GM18517 (cell line): Measurements from ENCODE around the gene MPIG6B.
A peak's percentile ranks its signal among the peaks of the same experiment; 100 is the strongest.

Experiments used
- ATAC-seq: cut with Tn5 transposase; IDR thresholded peaks from one replicate; pipeline ENCODE4 v1.9.1; 2021; ENCODE audit warnings: mild to moderate bottlenecking, moderate library complexity; ENCODE audit not compliant: unreplicated experiment

Gene MPIG6B

DNA sequence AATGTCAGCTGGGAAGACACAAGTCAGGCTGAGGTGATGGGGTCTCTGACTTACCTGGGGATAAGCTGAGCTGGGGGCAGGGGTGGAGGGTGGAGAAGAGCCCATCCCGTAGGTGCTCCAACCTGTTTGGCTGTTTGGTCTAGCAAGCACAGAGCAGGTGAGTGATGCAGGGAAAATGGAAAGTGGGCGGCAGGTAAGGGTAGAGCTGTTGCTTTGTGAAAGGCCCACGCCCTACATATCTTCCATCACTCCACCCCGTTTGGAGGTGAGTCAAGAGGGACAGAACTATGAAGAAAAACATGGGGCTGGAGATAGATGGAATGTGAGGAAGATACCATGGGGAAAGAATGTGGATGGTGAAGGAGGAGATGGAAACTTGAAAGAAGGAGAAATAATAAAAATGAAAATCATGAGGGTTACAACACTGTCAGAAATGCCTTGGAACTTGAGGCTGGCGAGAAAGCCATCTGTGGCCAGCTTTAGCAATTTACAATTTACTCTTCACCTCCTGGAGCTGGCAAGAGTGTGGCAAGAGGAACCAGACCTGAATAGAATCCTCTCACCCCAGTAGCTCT, 2.9 kb upstream of the MPIG6B start:
- ATAC-seq = no peak

DNA sequence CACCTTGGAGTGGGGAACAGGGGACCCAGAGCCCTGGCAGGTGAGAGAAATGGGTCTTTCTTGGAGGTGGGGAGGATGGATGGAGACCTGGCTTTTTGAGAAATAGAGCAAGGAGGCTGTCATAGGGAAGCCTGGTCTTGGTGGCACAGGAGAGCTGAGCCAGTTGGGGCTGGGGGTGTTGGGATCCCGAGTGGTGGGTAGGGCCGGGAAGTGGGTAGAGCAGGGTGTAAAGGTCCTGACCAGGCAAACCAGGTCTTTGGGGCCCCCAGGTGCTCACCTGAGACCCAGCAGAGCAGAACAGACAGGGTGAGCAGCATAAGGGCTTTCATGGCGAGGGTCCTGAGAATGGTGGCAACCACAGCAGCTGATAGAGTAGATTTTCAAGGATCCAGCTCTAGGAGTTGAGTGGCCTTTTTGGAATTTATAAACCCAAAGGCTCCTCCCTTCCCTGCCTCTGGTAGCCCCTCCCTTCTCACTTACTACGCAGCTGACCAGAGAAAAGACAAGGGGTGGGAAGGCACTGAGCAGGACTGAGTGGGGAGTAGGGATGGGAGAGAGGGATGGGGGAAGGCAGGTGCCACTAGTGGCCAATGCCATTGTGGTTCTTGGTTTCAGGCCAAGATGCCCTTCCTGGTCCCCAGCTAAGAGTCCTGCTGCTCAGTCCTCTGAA, 1.7 kb upstream of the MPIG6B start, which contains the start of gene LY6G6C:
Gene LY6G6C (minus strand): TSS at position 396 of the 670 bp plus-strand sequence. CDS start 67 bp downstream, at position 329.
- no peak for ATAC-seq

DNA sequence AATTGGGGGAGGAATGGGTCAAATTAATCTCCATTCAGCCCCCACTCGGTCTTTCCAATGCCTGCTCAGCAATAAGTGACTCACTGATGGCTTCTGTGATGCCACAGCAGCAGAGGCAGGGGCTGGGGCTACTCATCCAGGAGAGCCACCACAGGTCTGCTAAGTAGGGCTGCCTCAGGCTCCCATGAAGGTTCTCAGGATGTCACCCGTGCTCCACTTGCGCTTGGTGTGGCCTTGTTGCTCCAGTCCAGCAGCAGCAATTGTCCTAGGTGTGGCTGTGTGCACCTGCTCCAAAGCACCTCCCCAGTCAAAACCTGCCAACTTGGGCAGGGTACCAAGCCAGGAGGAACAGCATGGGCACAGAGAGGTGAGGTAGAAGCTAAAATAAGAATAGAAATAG, 1.0 kb upstream of the MPIG6B start:
- ATAC-seq = no peak

DNA sequence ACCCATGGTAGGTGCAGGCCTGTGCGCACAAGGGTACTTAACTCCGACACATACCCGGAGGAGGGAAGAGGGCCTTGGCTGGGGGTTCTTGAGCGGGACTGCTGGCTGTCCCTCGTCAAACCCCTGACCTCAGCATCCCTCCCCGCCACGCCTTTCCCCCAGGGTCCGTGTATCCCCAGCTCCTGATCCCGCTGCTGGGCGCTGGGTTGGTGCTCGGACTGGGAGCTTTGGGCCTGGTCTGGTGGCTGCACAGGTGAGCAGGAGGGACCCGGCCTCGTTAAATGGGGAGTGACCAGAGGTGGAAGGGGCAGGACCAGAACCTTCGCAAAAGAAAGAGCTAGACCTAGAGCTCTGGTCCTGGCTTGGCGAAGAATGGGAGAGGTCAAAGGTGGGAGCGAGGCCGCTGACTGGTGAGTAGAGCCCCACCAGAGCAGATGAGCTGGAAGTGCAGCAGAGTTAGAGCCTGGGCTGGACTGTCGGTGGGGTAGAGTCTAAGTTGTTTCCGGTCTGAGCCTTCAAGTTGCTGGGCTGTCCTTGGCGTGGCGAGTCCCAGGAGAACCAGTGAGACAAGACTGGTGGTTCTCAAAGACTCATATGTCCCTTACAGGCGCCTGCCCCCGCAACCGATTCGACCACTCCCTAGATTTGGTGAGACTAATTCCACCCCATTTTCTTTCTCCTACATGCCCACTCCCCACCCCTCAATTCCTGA, 963 bp downstream of the MPIG6B start:
- no peak for ATAC-seq

DNA sequence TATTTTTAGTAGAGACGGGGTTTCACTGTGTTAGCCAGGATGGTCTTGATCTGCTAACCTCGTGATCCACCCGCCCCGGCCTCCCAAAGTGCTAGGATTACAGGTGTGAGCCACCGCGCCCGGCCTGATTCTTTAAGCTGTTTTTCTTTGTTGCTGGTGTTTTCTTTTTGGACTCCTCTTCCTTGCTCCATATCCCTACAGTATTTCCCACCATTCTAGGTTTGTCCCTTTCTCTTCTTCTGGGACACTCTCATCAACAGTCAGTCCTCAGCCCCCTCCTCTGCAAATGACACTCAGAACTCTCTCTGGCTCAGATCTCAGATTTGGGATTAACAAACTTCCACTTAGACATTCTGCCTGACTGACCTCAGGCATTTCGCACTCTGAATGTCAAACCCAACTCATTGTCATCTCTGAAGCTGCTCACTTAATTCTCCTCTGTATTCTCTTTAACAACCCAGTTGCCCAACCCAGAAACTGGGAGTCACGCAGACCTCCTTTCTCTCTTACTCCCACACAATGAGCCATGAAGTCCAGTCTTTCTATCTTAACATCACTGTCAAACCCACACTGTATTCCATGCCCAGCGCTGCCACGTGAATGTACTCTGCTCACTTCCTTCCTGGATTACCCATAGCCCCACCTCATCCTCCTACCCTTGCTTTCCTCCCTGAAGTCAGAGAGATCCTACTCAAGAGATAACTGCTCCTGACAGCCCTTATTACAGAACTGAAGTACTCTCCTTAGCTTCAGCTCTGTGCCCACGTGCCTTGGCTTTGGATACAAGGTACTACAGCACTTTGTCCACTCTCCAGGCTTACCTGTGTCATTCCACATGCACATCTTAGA, 2.6 kb downstream of the MPIG6B start:
- ATAC-seq = no peak

DNA sequence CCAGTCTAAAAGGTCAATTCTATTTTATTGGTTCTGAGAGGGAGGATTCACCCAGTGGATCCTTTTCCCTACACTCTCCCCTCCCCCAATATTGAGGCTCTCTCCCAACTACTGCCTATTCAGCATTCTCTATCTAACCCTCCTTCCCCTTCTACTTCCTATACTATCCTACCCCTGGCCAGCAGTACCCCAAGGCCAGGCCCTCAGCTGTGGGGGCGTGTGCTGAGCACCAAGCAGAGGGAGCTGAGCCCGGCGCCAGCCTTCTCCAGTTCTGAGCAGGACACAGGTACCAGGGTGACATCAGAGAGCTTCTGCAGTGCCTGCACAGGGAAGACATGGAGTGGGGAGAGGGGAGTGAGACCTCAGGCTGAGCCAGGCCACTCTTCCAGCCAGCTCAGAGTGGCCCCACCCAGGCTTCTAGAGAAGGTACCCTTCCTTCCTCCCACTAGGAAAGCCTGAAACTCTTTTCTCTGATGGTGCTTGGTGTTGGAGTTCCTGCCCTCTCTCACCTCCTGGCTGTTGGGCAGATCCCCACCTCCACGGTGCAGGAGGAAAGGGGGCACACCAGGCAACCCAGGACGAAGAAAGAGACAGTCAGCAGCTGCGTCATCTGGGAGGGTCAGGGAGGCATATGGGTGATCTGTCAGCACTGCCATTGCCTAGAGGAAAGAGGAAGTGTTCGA, 4.0 kb downstream of the MPIG6B start:
- ATAC-seq = peak; percentile 47

DNA sequence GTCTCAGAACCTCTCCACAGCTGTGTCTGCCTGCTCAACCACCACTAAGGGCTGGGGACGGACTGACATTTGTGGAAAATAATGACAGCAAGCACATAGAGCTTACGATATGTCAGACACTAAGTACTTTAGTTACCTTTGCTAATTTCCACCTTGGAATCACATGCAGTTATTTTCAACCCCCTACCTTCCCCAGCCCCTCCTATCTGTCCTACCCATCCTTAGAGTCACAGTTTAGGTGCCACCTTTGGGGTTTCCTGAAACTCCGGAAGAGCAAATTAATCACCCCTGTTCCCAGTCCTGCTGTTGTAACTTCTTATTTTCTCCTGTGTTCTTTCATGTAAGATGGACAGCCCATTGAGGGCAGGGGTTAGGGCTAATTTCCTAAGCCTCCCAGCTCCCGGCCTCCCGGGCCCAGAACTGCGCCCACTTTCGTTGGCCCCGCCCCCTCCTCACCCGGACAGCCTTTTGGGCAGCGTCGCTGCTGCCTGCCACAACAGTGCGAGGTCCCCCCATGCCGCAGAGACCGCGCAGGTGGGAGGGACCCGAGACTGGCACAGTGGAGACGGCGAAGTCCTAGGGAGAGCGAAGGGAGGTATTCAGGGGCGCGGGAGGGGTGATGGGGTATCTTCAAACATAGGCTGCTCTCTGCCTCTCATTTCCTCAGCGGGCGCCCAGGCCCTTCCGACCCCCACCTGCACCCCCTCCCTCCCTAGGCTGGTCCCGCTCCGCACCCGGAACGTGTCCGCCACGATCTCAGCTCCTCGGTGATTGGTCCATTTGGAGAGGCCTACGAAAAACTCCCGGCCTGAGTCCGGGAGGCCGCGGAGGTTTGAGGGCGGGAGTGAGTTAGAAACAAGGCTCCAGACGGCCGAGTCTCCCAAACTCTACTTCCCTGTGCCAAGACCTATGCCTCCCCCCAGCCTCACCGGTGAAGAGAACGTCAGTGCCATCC, 4.8 kb downstream of the MPIG6B start:
- ATAC-seq = no peak

DNA sequence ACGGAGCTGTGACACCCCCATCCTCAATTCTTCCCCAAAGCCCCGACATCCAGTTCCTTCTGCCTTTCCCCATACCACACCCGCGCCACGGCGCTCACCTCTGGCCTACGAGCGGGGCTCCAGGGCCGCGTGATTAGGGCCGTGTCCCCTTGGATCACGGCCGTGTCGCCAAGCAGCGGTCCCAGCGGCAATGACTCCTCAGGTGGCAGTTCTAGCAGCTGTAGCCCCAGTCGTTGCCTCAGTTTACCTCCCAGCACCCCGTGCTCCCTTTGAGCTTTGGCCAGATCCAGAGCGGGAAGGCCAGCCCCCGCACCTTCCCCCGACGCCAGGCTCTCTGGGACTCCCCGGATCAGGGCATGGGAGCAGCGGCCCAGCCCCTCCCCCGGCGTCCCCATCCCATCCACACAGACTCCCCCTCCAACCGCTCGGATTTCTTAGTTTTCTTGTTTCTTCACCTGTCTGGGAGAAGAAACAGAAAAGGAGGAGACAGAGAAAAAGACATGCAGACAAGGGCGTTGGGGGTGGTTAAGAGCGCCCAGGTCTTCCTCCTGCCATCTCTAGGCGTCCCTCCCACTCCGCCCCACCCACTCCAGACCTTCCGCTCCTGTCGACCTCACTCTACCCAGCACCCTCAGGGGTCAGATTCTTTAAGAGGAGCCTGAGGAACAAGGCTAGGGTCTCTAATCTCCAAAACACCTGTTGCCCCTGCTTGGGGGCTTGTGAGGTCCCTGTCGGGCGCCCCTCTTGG, 5.8 kb downstream of the MPIG6B start, which contains the start of gene DDAH2:
Gene DDAH2 (minus strand): TSS at position 533 of the 748 bp plus-strand sequence. CDS start 138 bp downstream, at position 395.
- no peak for ATAC-seq

DNA sequence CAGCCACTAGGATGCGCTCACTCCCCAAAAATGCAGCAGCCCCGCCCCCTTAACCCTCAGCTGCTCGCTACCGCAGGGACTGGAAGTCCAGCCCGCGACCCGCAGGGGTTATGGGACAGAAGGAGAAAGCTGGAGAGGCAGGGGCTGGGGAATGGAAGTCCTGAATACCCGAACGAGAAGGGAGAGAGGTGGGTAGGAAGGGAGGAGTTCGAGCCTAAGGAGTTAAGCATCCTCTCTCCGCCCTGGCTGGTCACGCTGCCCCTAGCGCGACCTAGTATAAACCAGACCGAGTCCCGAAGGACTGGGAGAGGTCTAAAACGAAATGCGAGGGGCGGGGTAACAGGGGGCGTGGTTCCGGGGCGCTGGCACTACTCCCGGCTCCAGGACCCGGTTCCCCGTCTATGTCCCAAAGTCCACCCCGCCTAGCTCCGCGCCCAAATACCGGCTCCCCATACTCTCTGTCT, 6.4 kb downstream of the MPIG6B start:
- ATAC-seq = no peak

DNA sequence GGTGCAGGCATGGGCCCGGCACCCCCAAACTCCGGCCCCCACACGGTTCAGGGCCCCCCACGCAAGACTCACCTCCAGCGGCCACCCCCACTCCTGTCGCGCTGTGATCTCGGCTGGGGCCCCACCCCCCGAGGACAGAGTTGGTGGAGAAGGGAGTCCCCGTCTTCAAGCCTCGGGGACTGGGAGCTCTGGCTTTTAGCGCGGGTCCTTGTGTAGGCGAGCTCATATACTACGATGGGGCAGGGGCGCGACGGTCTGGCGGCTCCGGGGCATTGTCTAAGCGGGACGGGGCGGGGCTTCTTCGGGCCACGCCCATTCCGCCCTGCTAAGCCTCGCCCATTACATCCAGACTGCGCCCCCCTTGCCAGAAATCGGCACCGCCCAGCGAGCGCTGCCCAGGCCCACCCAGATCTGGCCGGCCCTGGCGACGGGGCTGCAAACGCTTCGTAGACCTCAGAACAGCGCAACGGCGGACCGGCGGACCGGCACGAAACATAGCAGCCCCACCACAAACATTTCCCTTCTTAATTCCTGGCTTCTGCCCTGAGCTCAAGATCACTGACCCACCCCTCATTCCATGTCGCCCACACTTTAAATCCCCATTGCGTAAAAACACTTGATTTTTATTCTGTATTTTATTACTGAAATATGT, 6.9 kb downstream of the MPIG6B start:
- no peak for ATAC-seq

DNA sequence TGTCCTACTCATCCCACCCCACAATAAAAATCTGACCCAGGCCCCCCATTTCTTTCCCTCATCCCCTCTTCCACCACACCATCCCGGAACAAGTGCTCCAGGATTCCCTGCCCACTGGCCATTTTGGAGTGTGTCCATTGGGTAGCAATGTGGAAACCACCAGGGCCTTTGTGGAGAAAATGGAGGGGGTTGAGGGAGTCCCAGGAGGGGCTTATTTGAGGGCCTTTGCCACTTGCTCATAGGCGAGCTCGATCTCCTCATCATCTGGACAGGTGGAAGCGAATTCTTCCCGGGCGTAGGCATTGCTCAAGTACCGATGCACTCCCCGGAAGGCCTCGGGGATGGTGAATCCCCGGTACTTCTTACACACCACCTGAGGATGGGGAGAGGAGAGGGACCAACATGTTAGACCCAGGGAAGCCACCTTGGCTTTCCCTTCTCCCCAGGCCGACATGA, 7.5 kb downstream of the MPIG6B start:
- ATAC-seq = no peak

DNA sequence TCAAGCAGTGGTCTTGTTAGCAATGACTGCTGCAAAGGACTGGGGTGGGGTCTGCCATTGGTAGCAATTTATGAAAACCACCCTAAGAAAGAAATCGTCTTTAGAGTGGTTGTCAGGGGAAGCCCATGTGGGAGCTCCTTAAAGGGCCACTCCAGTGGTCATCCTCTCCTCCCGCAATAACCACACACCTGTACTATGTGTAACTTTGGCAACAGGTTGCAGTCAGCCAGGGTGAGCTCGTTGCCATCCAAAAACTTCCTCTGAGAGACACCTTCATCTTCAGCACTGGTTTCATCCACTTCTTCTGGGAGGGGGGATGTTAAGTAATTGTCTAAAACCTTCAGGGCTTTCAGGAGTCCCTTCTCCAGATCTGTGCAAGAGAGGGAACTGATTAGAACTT, 8.9 kb downstream of the MPIG6B start:
- ATAC-seq = no peak

DNA sequence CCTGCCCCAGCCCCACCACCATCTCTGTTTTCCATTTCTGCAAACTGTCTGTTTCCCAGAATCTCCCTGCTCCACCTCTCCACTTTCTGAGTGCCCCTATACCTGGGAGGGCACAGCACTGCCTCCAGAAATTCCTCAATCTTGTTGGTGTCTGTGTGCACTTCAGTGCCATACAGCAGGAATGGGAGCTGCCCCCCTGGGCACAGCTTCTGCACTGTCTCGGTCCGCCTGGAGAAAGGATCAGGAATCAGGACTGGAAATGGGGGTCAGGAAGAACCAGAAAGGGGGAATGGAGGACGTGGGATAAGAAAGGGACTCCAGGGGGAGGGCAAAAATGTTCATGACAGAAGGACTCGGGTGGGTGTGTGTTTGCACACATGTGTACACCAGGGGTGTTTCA, 10.6 kb downstream of the MPIG6B start:
- ATAC-seq = no peak

DNA sequence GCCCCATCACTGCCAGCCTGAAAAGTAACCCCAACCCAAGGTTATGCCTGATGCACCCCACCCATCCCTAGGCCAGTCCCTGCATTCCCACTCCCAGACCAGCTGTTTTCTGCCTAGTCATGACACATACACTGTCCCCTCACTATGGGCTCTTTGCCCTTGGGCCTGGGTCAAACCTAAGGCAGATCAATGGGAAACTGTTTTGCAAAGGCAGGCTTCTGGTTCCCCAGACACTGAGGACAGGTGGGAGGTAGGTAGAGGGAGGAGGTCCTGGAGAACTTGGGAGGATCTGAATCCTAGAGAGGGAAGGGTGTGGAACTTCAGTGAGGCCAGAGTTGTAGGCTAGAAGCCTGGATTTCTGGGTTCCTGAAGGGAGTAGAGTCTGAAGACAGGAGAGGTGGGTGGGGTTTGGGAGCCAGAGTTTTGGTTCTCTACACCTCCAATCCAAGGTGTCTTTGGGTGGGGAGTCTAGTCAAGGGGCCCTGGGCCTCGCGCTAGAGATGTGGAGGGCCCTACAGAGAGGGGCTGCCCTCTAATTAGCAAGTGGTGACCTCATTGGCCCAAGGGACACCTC, 11.2 kb downstream of the MPIG6B start:
- no peak for ATAC-seq

DNA sequence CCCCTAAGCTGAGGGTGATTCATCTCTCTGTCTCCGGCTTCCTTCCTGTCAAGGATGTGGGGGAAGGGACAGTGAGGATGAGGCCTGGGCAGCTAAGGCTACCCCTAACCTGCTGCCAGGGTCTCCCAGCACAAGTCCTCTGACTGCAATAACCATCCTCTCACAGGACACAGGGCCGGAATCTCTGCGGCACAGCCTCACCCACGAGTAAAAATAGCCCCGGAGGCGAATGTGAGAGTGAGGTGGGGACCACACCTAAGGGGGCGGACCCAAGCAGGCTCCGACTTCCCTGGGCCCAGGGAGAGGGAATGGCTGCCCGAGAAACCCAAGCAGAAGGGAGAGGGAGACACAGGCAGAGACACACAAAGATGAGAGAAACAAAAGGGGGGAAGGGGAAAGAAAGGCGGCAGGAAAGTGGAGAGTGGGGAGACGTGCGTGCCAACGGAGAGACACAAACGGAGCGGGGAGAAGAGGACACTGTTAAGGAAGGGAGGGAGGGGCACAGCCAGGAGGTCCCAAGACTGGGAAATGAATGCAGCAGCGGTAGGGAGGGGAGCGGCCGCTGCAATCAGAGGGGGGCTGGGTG, 11.7 kb downstream of the MPIG6B start:
- no peak for ATAC-seq

DNA sequence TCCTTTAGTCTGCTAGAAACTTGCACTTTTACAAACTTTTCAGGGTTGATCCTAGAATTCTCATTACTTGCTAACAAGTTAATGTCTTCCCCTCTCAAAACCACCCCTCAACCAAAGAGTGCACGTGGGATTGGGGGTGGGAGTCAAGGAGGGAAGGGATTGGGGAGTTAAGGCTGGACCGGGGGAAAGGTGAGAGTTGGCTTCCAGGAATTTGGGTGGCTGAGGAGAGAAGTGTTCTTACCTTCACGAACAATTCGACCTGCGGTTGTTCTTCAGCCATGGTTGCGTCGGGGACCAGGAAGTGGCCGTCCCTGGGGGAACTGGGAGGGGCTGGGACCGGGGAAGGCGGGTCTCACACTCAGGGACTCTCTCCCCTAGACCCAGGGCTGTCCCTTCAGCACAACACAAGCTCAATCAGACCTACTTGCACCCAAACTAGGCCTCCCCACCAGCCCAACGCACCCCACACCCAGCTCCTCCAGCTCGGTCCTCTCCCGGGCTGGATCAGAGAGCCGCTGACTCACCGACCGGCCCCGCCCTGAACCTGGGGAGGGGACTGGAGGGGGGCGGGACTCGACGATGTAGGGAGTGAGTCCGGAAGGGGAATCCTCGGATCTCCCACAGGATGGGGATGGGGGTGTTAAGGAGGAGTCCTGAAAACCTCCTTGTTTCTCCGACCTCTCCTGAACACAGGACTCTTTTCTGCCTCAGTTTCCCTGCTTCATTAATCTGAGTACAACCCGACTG, 13.0 kb downstream of the MPIG6B start, which contains the start of gene CLIC1:
Gene CLIC1 (minus strand): TSS at position 510 of the 747 bp plus-strand sequence. CDS start 230 bp downstream, at position 280.
- no peak for ATAC-seq
